Endothelial cell of umbilical vein (primary cell): ENCODE measurements around the gene MUL1.

Experiments
- EZH2 ChIP-seq: IDR thresholded peaks from 2 replicates; pipeline ENCODE4 v1.6.1; 2012; ENCODE audit warnings: borderline replicate concordance, low read depth, mild to moderate bottlenecking, moderate library complexity, low read length, inconsistent platforms; ENCODE audit not compliant: severe bottlenecking
- MYC ChIP-seq: IDR thresholded peaks from one replicate; pipeline ENCODE4 v1.6.1; 2011; ENCODE audit warnings: mild to moderate bottlenecking, low read depth, low read length
- POLR2A ChIP-seq: IDR thresholded peaks from 2 replicates; pipeline ENCODE4 v1.6.1; 2012; ENCODE audit warnings: low read depth, mild to moderate bottlenecking, control low read depth, low read length
- POLR2AphosphoS5 ChIP-seq: IDR thresholded peaks from 2 replicates; pipeline ENCODE4 v1.6.1; 2012; ENCODE audit warnings: low read depth, mild to moderate bottlenecking, control low read depth, low read length, moderate library complexity; ENCODE audit not compliant: insufficient read depth
- TF ChIP-seq, protein P1 (sequence below), 2 donors: IDR thresholded peaks; 1 replicate in 1 of 2; 2 replicates in 1 of 2; pipeline ENCODE4 v1.5.1; 2011; ENCODE audit warnings: low read length in 2 of 2, mild to moderate bottlenecking in 2 of 2, moderate library complexity in 2 of 2, control low read depth in 1 of 2, inconsistent platforms in 1 of 2, low read depth in 1 of 2; ENCODE audit not compliant: insufficient read depth in 1 of 2; ENCODE audit errors: extremely low read depth in 1 of 2
- TF ChIP-seq, protein P2 (sequence below): IDR thresholded peaks from 2 replicates; pipeline ENCODE4 v1.6.1; 2011; ENCODE audit not compliant: insufficient read depth, insufficient read length

DNA sequence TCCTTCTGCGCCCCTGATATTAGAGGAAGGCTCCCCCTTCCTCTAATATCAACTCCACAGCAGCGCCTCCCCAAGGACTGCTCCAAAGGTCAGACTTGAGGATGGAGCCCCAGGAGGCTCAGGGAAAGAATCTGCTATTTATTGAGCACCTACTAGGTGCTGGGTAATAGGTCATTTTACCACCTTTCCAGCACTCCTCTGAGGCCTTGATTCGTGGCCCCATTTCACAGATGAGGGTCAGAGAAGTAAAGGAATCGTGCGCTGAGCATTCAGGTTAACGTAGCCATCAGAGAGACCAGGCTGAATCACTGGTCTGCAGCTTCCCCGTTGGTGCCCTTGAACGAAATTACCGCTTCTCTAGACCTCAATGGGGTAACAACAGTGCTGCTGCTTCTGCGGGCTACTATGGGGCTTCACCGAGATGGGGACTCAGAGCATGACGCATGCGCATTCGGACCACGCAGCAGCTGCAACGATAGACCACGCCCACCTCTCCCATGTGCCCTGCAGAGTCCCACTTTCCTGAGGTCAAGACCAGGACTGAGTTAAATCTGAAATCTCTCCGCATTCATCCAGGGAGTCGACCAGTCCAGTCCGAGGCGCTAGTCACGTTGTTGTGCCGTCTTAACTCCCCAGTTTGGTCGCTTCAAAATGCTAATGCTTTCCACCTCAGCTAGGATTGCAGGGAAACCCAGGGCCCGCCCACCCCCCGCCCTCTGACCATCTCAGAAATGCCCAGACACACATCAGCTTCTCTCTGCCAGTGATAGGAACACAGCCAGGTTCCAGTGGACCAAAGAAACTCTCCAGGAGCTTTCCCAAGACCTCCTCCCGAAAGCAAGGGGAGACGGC is 34.9 kb downstream of the MUL1 start:
- TF ChIP-seq, protein P1, sequence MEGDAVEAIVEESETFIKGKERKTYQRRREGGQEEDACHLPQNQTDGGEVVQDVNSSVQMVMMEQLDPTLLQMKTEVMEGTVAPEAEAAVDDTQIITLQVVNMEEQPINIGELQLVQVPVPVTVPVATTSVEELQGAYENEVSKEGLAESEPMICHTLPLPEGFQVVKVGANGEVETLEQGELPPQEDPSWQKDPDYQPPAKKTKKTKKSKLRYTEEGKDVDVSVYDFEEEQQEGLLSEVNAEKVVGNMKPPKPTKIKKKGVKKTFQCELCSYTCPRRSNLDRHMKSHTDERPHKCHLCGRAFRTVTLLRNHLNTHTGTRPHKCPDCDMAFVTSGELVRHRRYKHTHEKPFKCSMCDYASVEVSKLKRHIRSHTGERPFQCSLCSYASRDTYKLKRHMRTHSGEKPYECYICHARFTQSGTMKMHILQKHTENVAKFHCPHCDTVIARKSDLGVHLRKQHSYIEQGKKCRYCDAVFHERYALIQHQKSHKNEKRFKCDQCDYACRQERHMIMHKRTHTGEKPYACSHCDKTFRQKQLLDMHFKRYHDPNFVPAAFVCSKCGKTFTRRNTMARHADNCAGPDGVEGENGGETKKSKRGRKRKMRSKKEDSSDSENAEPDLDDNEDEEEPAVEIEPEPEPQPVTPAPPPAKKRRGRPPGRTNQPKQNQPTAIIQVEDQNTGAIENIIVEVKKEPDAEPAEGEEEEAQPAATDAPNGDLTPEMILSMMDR (IDR thresholded peaks at IDR 0.05; ENCODE audit: extremely low read depth in 1 of 2, insufficient read depth in 1 of 2, low read depth in 1 of 2, low read length in 2 of 2): no peak
- TF ChIP-seq POLR2A (no peak), POLR2AphosphoS5 (no peak), EZH2 (no peak), MYC (no peak)
- TF ChIP-seq, protein P2, sequence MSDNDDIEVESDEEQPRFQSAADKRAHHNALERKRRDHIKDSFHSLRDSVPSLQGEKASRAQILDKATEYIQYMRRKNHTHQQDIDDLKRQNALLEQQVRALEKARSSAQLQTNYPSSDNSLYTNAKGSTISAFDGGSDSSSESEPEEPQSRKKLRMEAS: no peak
